PFSK-1 (cell line): Measurements from ENCODE around the gene CCDC24.

Source experiments
- FOXP2 ChIP-seq: optimal IDR thresholded peaks from 2 replicates; pipeline ENCODE3; 2011; ENCODE audit warnings: borderline replicate concordance, control low read depth, inconsistent platforms; ENCODE audit not compliant: insufficient read depth; ENCODE audit errors: extremely low read length, extremely low read depth
- POLR2AphosphoS5 ChIP-seq: IDR thresholded peaks from 2 replicates; pipeline ENCODE4 v1.6.1; 2012; ENCODE audit warnings: low read depth, mild to moderate bottlenecking, control low read depth, low read length, moderate library complexity
- SIN3A ChIP-seq: IDR thresholded peaks from 2 replicates; pipeline ENCODE4 v1.6.1; 2012; ENCODE audit warnings: mild to moderate bottlenecking, low read length, moderate library complexity, borderline replicate concordance; ENCODE audit not compliant: insufficient read depth
- TAF1 ChIP-seq: IDR thresholded peaks from 2 replicates; pipeline ENCODE4 v1.6.1; 2012; ENCODE audit warnings: low read length, control low read depth, borderline replicate concordance; ENCODE audit not compliant: insufficient read depth
- TF ChIP-seq, protein P1 (sequence below), 2 experiments: IDR thresholded peaks; 2 replicates each; pipeline versions ENCODE4 v1.6.1 to v1.8.0; 2011 to 2012; ENCODE audit warnings: low read depth in 2 of 2, low read length in 2 of 2, control low read depth in 1 of 2, inconsistent platforms in 1 of 2, mild to moderate bottlenecking in 1 of 2, moderate library complexity in 1 of 2; ENCODE audit not compliant: insufficient read depth in 1 of 2

GRCh38 chr1:44015206-44015605 is 23.8 kb downstream of the CCDC24 start:
- TF ChIP-seq POLR2AphosphoS5, result no peak
- TF ChIP-seq, protein P1, sequence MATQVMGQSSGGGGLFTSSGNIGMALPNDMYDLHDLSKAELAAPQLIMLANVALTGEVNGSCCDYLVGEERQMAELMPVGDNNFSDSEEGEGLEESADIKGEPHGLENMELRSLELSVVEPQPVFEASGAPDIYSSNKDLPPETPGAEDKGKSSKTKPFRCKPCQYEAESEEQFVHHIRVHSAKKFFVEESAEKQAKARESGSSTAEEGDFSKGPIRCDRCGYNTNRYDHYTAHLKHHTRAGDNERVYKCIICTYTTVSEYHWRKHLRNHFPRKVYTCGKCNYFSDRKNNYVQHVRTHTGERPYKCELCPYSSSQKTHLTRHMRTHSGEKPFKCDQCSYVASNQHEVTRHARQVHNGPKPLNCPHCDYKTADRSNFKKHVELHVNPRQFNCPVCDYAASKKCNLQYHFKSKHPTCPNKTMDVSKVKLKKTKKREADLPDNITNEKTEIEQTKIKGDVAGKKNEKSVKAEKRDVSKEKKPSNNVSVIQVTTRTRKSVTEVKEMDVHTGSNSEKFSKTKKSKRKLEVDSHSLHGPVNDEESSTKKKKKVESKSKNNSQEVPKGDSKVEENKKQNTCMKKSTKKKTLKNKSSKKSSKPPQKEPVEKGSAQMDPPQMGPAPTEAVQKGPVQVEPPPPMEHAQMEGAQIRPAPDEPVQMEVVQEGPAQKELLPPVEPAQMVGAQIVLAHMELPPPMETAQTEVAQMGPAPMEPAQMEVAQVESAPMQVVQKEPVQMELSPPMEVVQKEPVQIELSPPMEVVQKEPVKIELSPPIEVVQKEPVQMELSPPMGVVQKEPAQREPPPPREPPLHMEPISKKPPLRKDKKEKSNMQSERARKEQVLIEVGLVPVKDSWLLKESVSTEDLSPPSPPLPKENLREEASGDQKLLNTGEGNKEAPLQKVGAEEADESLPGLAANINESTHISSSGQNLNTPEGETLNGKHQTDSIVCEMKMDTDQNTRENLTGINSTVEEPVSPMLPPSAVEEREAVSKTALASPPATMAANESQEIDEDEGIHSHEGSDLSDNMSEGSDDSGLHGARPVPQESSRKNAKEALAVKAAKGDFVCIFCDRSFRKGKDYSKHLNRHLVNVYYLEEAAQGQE (IDR thresholded peaks at IDR 0.05; ENCODE audit: insufficient read depth in 1 of 2, low read depth in 2 of 2, low read length in 2 of 2), result no peak
- TF ChIP-seq SIN3A, result no peak
- TF ChIP-seq TAF1, result no peak
- TF ChIP-seq FOXP2, result no peak
